ENCODE results near the gene TMEM33. TPM values are rescaled to one million over a fixed set of nuclear protein-coding genes. Genes with fewer than 3 reads are reported as not detected.

The TMEM33 gene
- total RNA-seq, 1 donor from 2014 or later = 22.5 TPM

GRCh38 chr4:41990365-41991111 lies 55.3 kb downstream of the TMEM33 start, which contains the start of gene SLC30A9:
TSS of gene SLC30A9 (plus strand) at chr4:41990530. CDS start at chr4:41990652, 122 bp downstream.
- peak within 1 kb of the TSS; percentile 93 for H3K27ac ChIP-seq (replicated peaks)
- H3K36me3 ChIP-seq = no peaks in the 10 kb centered on the region
- no peaks in the 10 kb centered on the region for H3K27me3 ChIP-seq (ENCODE audit: low read depth)
- peak; percentile 62 for TF ChIP-seq CTCF (IDR thresholded peaks at IDR 0.05; ENCODE audit: borderline replicate concordance)
- H3K9me3 ChIP-seq (replicated peaks) = no peaks in the 10 kb centered on the region
- peaks cover 74% of the 10 kb centered on the region for H3K4me1 ChIP-seq
- intact Hi-C loops (cut with micrococcal nuclease) = no loop called here
- peak; percentile 95 for DNase-seq
- H3K4me3 ChIP-seq = peak within 1 kb of the TSS; percentile 97

GRCh38 chr4:41991916-41992767 lies 56.9 kb downstream of the TMEM33 start:
- H3K4me1 ChIP-seq = peaks cover 69% of the 10 kb centered on the region
- intact Hi-C loops (cut with micrococcal nuclease) = no loop called here
- H3K27me3 ChIP-seq (ENCODE audit: low read depth) = no peaks in the 10 kb centered on the region
- H3K36me3 ChIP-seq = no peaks in the 10 kb centered on the region
- DNase-seq = no peak
- H3K27ac ChIP-seq (replicated peaks) = no peak overlapping the region
- TF ChIP-seq CTCF (IDR thresholded peaks at IDR 0.05; ENCODE audit: borderline replicate concordance) = no peak
- H3K4me3 ChIP-seq = peak overlapping the region; percentile 97
- H3K9me3 ChIP-seq (replicated peaks) = no peaks in the 10 kb centered on the region

GRCh38 chr4:41992967-41993857 lies 58.0 kb downstream of the TMEM33 start:
- TF ChIP-seq CTCF (IDR thresholded peaks at IDR 0.05; ENCODE audit: borderline replicate concordance) = no peak
- Histone ChIP-seq H3K27me3 (ENCODE audit: low read depth) (no peaks in the 10 kb centered on the region), H3K27ac (replicated peaks) (no peak overlapping the region), H3K4me1 (peaks cover 63% of the 10 kb centered on the region), H3K4me3 (no peak overlapping the region), H3K9me3 (replicated peaks) (no peaks in the 10 kb centered on the region), H3K36me3 (no peaks in the 10 kb centered on the region)
- intact Hi-C loops (cut with micrococcal nuclease) = no loop called here
- no peak for DNase-seq

GRCh38 chr4:41994461-41994985 lies 59.3 kb downstream of the TMEM33 start:
- intact Hi-C loops (cut with micrococcal nuclease) = no loop called here
- no peak overlapping the region for H3K4me3 ChIP-seq

More at GRCh38 chr4:41994461-41994985, 59.3 kb downstream of the TMEM33 start:
- no peaks in the 10 kb centered on the region for H3K27me3 ChIP-seq (ENCODE audit: low read depth)
- H3K9me3 ChIP-seq (replicated peaks) = no peaks in the 10 kb centered on the region
- no peaks in the 10 kb centered on the region for H3K36me3 ChIP-seq
- DNase-seq = no peak
- no peak overlapping the region for H3K27ac ChIP-seq (replicated peaks)
- TF ChIP-seq CTCF (IDR thresholded peaks at IDR 0.05; ENCODE audit: borderline replicate concordance) = no peak
- H3K4me1 ChIP-seq = peaks cover 61% of the 10 kb centered on the region
